Smooth muscle cell (in vitro differentiated cells): ENCODE results near the gene RENBP. TPM values are rescaled to one million over a fixed set of nuclear protein-coding genes. Genes with fewer than 3 reads are reported as not detected.

Experiments used
- DNase-seq: peaks from one replicate; lab custom pipeline; 2025; ENCODE audit not compliant: unreplicated experiment; lab: John Stamatoyannopoulos, UW
- H2AFZ ChIP-seq: fragments of 200-600 bp; sonication (generic); 2 replicates; pipeline ENCODE4 v1.6.0; 2016; ENCODE audit warnings: antibody characterized with exemption, low read depth, mild to moderate bottlenecking
- H3F3A ChIP-seq: fragments of 200-600 bp; sonication (generic); 2 replicates; pipeline ENCODE4 v1.6.0; 2017; ENCODE audit warnings: antibody characterized with exemption, low read depth
- H3K27ac ChIP-seq: fragments of 200-600 bp; sonication (generic); 2 replicates; pipeline ENCODE4 v1.5.1; 2016; ENCODE audit warnings: low read depth, mild to moderate bottlenecking
- H3K27me3 ChIP-seq: fragments of 200-600 bp; sonication (generic); 2 replicates; pipeline ENCODE4 v1.6.1; 2016; ENCODE audit warnings: low read depth, mild to moderate bottlenecking
- H3K36me3 ChIP-seq: fragments of 200-600 bp; sonication (generic); 2 replicates; pipeline ENCODE4 v1.5.1; 2016; ENCODE audit warnings: low read depth
- H3K4me1 ChIP-seq: fragments of 200-600 bp; sonication (generic); 2 replicates; pipeline ENCODE4 v1.5.1; 2016; ENCODE audit warnings: low read depth
- H3K4me2 ChIP-seq: fragments of 200-600 bp; sonication (generic); 2 replicates; pipeline ENCODE4 v1.6.0; 2016; ENCODE audit warnings: mild to moderate bottlenecking
- H3K4me3 ChIP-seq: fragments of 200-600 bp; sonication (generic); 2 replicates; pipeline ENCODE4 v1.5.1; 2016; ENCODE audit warnings: mild to moderate bottlenecking
- H3K79me2 ChIP-seq: fragments of 200-600 bp; sonication (generic); 2 replicates; pipeline ENCODE4 v1.6.0; 2016; ENCODE audit warnings: low read depth, mild to moderate bottlenecking
- H3K9ac ChIP-seq: fragments of 200-600 bp; sonication (generic); 2 replicates; pipeline ENCODE4 v1.6.0; 2016; ENCODE audit warnings: low read depth
- H3K9me3 ChIP-seq: fragments of 200-600 bp; sonication (generic); replicated peaks from 2 replicates; pipeline ENCODE4 v1.5.1; 2016; ENCODE audit warnings: low read depth
- H4K20me1 ChIP-seq: fragments of 200-600 bp; sonication (generic); 2 replicates; pipeline ENCODE4 v1.6.0; 2016; ENCODE audit warnings: low read depth
- WGBS: methylation state at CpG from one replicate; pipeline ENCODE4 v1.1.7; 2016; ENCODE audit warnings: low lambda C conversion rate; 5-methylcytosine and 5-hydroxymethylcytosine counted together
- polyA plus RNA-seq: library from polyadenylated mRNA; unstranded; fragments of >200 nt; fragmentation: Nextera tagmentation; extraction: Ambion mirVana; gene quantifications from 2 replicates; pipeline ENCODE4 v1.2.1, GENCODE V29; 2016
- total RNA-seq: library from RNA; depleted of rRNA; stranded (reverse); fragments of >200 nt; gene quantifications from 2 replicates; pipeline ENCODE4 v1.2.3, GENCODE V29; 2014
- TF ChIP-seq, protein P1 (sequence below): fragments of 200-600 bp; sonication (generic); IDR thresholded peaks from 2 replicates; pipeline ENCODE4 v1.5.1; 2017; ENCODE audit warnings: borderline replicate concordance, mild to moderate bottlenecking, antibody characterized with exemption; ENCODE audit not compliant: insufficient read depth, poor library complexity, severe bottlenecking

The RENBP gene
- total and polyA plus RNA-seq, 2 experiments from 2014 or later = 0.11 TPM; not detected in 1

GRCh38 chrX:153973127-153974002 is 28.9 kb upstream of the RENBP start:
- Histone ChIP-seq H4K20me1 (peaks cover 22% of the 10 kb centered on the region), H3K27ac (peak overlapping the region; percentile 99), H3K36me3 (no peaks in the 10 kb centered on the region), H3K9ac (peak overlapping the region; percentile 60), H3K4me2 (peak overlapping the region; percentile 87), H3K9me3 (no peaks in the 10 kb centered on the region), H3K27me3 (no peaks in the 10 kb centered on the region), H2AFZ (no peak overlapping the region), H3F3A (no peaks in the 10 kb centered on the region), H3K79me2 (peaks cover 14% of the 10 kb centered on the region), H3K4me1 (no peaks in the 10 kb centered on the region), H3K4me3 (peak overlapping the region; percentile 72)
- WGBS = 67% methylated on average over 20 of the region's 20 CpGs
- DNase-seq = no peak
- TF ChIP-seq, protein P1, sequence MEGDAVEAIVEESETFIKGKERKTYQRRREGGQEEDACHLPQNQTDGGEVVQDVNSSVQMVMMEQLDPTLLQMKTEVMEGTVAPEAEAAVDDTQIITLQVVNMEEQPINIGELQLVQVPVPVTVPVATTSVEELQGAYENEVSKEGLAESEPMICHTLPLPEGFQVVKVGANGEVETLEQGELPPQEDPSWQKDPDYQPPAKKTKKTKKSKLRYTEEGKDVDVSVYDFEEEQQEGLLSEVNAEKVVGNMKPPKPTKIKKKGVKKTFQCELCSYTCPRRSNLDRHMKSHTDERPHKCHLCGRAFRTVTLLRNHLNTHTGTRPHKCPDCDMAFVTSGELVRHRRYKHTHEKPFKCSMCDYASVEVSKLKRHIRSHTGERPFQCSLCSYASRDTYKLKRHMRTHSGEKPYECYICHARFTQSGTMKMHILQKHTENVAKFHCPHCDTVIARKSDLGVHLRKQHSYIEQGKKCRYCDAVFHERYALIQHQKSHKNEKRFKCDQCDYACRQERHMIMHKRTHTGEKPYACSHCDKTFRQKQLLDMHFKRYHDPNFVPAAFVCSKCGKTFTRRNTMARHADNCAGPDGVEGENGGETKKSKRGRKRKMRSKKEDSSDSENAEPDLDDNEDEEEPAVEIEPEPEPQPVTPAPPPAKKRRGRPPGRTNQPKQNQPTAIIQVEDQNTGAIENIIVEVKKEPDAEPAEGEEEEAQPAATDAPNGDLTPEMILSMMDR = no peak

DNA sequence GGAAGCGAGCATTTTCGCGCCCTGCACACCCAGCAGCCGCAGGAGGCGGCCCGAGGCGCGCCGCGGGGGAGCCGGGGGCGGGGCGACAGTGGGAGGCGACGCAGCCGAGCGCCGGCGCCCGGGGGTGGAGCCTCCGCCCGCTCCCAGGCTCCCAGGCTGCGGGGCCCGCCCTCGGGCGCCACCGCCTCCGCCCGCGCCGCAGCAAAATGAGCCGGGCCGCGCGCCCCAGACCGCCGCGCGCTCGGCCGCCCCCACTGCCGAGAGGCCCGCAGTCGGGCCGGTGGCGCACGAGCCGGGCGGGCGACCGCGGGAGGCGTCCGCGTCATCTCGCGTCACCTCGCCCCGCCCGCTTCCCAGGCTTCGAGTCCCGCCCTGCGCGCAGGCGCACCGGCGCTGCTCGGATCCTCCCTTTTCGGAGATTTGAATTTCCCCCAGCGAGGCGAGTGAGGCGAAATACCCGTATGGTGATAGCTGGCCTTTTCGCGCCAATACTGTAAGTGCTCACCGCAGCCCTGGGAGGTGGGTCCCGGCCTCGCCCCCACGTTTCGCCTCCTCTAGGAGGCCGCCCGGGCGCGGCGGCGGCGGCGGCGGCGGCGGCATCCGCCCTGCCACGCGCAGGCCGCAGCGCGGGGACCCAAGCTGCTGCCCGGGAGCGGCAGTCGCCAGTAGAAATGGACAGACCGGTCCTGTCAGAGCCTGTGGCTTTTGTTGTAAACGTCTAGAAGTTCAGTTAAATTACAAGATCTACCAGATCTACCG is 28.1 kb upstream of the RENBP start, which contains the start of gene TMEM187:
Gene TMEM187 (plus strand): TSS at position 387 of the 759 bp plus-strand sequence. CDS start 9,309 bp downstream, outside the sequence.
- peak within 1 kb of the TSS; percentile 99 for H3K9ac ChIP-seq
- H3K79me2 ChIP-seq = peaks cover 22% of the 10 kb centered on the region
- no peaks in the 10 kb centered on the region for H3F3A ChIP-seq
- no peak within 1 kb of the TSS for H2AFZ ChIP-seq
- TF ChIP-seq, protein P1 = no peak
- 61% methylated on average over 74 of the region's 103 CpGs for WGBS
- no peaks in the 10 kb centered on the region for H3K9me3 ChIP-seq
- H3K4me3 ChIP-seq = peak within 1 kb of the TSS; percentile 72
- peaks cover 30% of the 10 kb centered on the region for H4K20me1 ChIP-seq
- no peaks in the 10 kb centered on the region for H3K27me3 ChIP-seq
- peak within 1 kb of the TSS; percentile 99 for H3K27ac ChIP-seq
- peak within 1 kb of the TSS; percentile 87 for H3K4me2 ChIP-seq
- DNase-seq = peak; percentile 48
- H3K36me3 ChIP-seq = no peaks in the 10 kb centered on the region
- H3K4me1 ChIP-seq = no peaks in the 10 kb centered on the region

DNA sequence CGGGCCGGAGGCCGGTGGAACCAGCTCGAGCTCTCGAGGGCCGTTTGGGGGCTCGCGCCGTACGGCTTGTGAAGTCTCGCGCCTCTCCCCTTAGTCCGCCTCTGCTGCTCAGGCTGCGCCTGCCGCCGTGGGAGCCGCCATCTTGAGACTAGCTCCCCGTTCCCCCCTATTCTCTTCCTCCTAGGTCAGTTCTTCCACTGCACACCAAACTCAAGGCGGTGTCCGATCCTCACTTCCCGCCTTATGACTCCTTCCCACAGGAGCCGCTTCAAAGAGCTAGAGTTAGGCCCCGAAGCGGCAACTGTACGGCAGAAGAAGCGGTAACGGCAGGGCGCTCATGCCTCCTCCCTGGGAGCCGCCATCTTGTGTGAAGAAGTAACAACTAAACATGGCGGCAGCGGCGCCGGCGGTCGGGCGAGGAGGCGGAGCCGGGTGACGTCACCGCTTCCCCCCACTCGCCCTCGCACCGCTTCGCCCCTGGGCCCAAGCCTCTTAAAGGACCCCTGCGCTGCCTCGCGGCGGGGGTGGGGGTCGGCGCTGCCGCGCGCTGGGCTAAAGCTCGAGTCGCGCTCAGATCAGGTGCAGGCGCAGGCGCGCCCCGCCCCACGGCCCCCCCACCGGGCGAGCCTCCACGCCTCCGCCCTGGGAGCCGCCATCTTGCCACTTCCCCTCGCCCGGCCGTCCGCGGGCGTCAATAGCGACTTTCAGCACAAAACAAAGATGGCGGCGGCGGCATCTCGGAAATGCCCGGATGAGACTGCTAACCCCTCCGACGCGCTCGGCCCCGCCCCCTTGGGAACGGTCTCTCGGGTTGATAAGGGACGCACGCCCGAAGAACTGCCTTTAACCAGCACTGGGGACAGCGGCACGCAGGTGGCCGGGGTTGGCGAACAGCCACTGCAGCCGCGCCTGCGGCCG is 27.3 kb upstream of the RENBP start, which contains the start of gene HCFC1:
Gene HCFC1 (minus strand): TSS at position 369 of the 918 bp plus-strand sequence. CDS start 978 bp downstream, outside the sequence.
- WGBS = 49% methylated on average over 80 of the region's 96 CpGs
- H3K79me2 ChIP-seq = peaks cover 31% of the 10 kb centered on the region
- TF ChIP-seq, protein P1 = no peak
- H4K20me1 ChIP-seq = peaks cover 39% of the 10 kb centered on the region
- no peaks in the 10 kb centered on the region for H3F3A ChIP-seq
- H3K4me2 ChIP-seq = peak within 1 kb of the TSS; percentile 87
- H3K36me3 ChIP-seq = no peaks in the 10 kb centered on the region
- H3K9me3 ChIP-seq = no peaks in the 10 kb centered on the region
- H3K9ac ChIP-seq = peak within 1 kb of the TSS; percentile 99
- no peak within 1 kb of the TSS for H2AFZ ChIP-seq
- no peaks in the 10 kb centered on the region for H3K27me3 ChIP-seq
- H3K4me3 ChIP-seq = peak within 1 kb of the TSS; percentile 72
- H3K27ac ChIP-seq = peak within 1 kb of the TSS; percentile 99
- peak; percentile 74 for DNase-seq
- H3K4me1 ChIP-seq = no peaks in the 10 kb centered on the region
